ENCODE data around the gene SCGB3A2.

Gene SCGB3A2

GRCh38 chr5:147878066-147878759 lies at the start of gene SCGB3A2:
SCGB3A2 (plus strand) TSS chr5:147878711; CDS start chr5:147878804, 93 bp downstream.
- in situ Hi-C loops (cut with HindIII; ENCODE audit: low sequenced_read_pairs), result no loop called here

GRCh38 chr5:147830035-147830434 lies 48.5 kb upstream of the SCGB3A2 start:
- in situ Hi-C loops (cut with HindIII; ENCODE audit: low sequenced_read_pairs), result no loop called here

GRCh38 chr5:147831465-147831864 lies 47.0 kb upstream of the SCGB3A2 start, which contains the start of gene SPINK1:
SPINK1 (minus strand) TSS chr5:147831671; CDS start chr5:147831577, 94 bp downstream.
- in situ Hi-C loops (cut with HindIII; ENCODE audit: low sequenced_read_pairs), result no loop called here

GRCh38 chr5:147832541-147832940 lies 46.0 kb upstream of the SCGB3A2 start:
- in situ Hi-C loops (cut with HindIII; ENCODE audit: low sequenced_read_pairs), result no loop called here

DNA sequence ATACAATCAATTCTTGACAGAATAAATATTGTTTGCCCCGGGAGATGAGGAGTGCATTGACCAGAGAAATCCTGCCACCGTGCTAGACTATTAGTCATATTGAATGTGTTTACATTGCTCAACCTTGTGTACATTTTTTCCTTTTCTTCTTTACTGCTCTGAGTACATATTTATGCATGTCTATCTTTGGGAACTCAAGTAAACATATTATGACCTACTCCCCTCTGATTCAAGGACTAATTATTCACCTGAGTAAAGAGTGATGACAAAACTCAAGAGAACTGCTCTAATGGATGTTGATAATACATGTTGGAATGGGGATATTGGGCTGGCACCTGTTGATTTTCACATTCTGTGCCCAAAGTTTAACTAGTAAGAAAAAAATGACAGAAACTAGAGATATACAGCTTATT lies 43.1 kb upstream of the SCGB3A2 start:
- in situ Hi-C loops (cut with HindIII; ENCODE audit: low sequenced_read_pairs), result no loop called here

DNA sequence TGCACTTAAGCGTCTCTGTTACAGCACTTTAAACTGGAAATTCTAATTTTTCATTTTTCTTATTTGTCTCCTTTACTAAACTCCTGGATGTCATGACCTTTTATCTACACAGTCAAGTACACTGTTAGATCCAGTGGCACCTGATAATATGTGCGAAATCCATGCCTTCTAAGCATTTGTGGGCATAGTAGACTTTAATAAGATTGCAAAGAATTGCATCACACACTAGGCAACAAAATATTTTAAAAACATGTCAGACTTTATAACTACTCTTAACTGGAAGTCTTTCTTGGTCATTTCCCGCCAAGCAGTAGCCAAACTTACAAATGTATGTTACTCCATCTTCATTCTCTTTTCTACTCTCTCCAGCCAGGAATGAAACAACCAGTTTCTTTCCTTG lies 42.1 kb upstream of the SCGB3A2 start:
- in situ Hi-C loops (cut with HindIII; ENCODE audit: low sequenced_read_pairs), result no loop called here

GRCh38 chr5:147842869-147843268 lies 35.6 kb upstream of the SCGB3A2 start:
- in situ Hi-C loops (cut with HindIII; ENCODE audit: low sequenced_read_pairs), result no loop called here

- in situ Hi-C loops (cut with HindIII; ENCODE audit: low sequenced_read_pairs), result no loop called here
Observed at GRCh38 chr5:147844846-147845245, 33.7 kb upstream of the SCGB3A2 start.

- in situ Hi-C loops (cut with HindIII; ENCODE audit: low sequenced_read_pairs), result no loop called here
Observed at GRCh38 chr5:147845618-147846017, 32.9 kb upstream of the SCGB3A2 start.

- in situ Hi-C loops (cut with HindIII; ENCODE audit: low sequenced_read_pairs), result no loop called here
Observed at GRCh38 chr5:147849226-147849625, 29.3 kb upstream of the SCGB3A2 start.

DNA sequence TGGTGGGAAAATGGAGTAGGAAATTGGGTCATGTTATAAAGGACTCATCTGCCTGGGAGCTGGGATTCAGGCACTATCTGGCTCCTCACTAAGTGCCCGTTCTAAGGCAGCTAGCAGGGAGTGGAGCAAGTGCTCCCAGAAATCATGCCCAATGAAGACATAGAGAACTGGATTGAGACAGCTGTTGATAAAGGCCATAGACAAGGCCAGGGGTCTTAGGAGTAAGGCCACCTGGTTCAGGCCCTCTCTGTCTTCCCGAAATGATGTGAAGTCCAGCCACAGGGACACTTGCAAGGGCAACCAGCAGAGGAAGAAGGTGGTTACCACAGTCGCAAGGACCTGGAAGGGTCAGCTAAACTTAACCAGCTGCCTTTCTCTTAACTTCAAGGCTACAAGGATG lies 26.9 kb upstream of the SCGB3A2 start:
- in situ Hi-C loops (cut with HindIII; ENCODE audit: low sequenced_read_pairs), result loop anchor here (10.0 kb wide), 1 partner anchor 83 kb away; no protein-coding TSS in a partner anchor

- in situ Hi-C loops (cut with HindIII; ENCODE audit: low sequenced_read_pairs), result loop anchor here (10.0 kb wide), 1 partner anchor 82 kb away; no protein-coding TSS in a partner anchor
Observed at GRCh38 chr5:147852365-147852764, 26.1 kb upstream of the SCGB3A2 start.

- in situ Hi-C loops (cut with HindIII; ENCODE audit: low sequenced_read_pairs), result loop anchor here (10.0 kb wide), 1 partner anchor 81 kb away; no protein-coding TSS in a partner anchor
Observed at GRCh38 chr5:147853372-147853987, 25.0 kb upstream of the SCGB3A2 start.

DNA sequence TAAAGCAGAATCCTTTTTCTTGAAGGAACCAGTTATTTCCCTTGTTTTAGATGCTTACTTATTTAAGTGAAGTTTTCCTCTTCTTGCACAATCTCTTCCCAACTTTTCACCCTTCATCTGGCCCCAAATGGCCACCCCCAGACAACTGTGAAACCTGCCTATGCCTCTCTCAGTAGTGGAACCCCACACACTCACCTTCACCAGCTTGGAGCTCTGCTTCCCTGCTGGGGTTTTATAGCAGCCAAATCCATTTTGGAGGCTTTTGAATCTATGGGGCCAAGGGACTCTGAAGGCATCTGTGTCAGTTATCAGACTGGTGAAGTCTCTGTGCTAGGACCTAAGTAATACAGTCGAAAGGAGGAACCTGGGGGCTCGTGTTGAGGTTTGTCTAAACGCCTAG lies 24.2 kb upstream of the SCGB3A2 start:
- in situ Hi-C loops (cut with HindIII; ENCODE audit: low sequenced_read_pairs), result loop anchor here (10.0 kb wide), 1 partner anchor 80 kb away; no protein-coding TSS in a partner anchor

GRCh38 chr5:147854894-147855773 lies 23.4 kb upstream of the SCGB3A2 start:
- in situ Hi-C loops (cut with HindIII; ENCODE audit: low sequenced_read_pairs), result loop anchor here (10.0 kb wide), 1 partner anchor 80 kb away; no protein-coding TSS in a partner anchor

DNA sequence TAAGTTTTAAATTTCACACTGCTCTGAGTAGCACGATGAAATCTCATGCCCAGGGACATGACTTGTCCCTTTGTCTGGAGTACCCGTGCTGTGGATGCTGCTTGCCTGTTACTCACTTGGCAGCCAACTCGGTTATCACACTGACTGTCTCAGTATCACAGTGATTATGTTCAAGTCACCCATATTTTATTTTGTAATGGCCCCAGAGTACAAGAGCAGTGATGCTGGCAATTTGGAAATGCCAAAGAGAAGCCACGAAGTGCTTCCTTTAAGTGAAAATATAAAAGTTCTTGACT lies 22.8 kb upstream of the SCGB3A2 start:
- in situ Hi-C loops (cut with HindIII; ENCODE audit: low sequenced_read_pairs), result loop anchor here (10.0 kb wide), 1 partner anchor 79 kb away; no protein-coding TSS in a partner anchor

DNA sequence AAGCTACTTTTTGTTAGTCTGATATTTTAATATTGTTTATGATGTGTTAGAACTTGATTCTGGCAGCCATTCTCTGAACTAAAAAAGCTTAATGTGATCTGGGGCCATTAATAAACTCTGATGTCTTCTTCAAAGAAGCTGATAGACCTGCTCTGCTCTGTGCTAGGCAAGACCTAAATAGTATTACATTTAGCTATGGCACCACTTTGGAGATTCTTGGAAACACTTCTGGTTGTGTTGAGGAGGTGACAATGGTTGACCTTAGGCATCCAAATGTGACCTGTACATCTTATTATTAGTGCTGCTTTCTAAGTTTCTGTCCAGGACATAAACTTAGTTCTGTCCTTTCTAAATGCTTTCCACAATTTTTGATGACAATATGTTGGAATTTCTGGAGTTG lies 21.7 kb upstream of the SCGB3A2 start:
- in situ Hi-C loops (cut with HindIII; ENCODE audit: low sequenced_read_pairs), result loop anchor here (10.0 kb wide), 1 partner anchor 78 kb away; no protein-coding TSS in a partner anchor

DNA sequence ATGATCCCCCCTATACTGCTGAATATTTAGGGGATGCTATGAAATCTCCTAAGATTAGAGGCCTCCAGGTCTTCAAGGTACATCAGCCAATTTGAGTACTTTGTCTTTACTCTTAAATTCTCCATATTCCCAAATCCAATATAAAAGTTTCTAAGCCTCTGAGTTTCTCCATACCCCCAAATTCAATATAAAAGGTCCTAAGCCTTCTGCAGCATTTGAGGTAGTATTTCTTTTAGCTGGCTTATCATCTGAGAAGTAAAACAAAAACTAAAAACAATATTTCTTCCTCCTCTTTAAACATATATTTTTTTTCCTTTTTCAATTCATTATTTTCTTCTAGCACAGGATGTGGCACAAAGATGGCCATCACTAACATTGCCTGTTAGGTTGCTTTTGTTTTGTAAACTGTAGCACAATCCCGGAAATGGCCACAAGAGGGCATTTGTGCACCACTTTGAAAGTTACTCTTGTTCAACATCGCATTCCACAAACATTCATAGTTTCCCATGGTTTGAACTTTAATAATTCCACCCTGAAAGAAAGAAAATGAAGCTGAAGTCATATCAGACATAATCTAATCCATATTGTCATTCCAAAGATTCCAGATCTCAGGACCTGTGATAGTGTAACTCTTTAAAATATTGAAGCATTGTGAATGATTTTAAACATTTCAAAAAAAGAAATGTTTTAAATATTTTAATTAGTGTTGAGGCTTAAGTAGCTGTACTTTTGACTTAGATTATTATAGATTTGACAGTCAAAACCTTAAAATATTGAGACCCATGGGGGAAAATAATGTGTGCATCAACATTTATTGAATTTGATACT lies 21.0 kb upstream of the SCGB3A2 start:
- in situ Hi-C loops (cut with HindIII; ENCODE audit: low sequenced_read_pairs), result loop anchor here (10.0 kb wide), 1 partner anchor 77 kb away; no protein-coding TSS in a partner anchor

DNA sequence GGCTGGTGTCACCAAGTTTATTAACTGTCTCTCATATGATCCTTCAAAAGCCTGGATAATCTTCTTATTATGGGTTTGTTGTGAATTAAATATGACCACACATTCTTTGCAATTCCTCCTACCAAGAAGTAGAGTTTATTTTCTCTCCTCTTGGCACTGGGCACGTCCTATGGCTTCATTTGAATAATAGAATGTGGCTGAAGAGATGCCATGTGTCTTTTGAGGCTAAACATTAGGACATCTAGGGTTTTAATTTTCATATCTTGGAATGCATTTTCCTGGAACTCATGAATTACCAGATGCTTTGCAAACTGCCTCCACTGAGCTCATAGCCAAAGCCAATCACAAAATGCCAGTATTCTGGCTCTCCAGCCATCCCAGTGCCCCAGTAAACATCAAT lies 19.9 kb upstream of the SCGB3A2 start:
- in situ Hi-C loops (cut with HindIII; ENCODE audit: low sequenced_read_pairs), result loop anchor here (10.0 kb wide), 1 partner anchor 76 kb away; no protein-coding TSS in a partner anchor

Data from DLD1 (cell line).